Measurements from ENCODE around the gene SLC6A19.

- no peak for TF ChIP-seq POLR2A (IDR thresholded peaks at IDR 0.05)
- no peak for TF ChIP-seq CTCF (IDR thresholded peaks at IDR 0.05)
Measured at GRCh38 chr5:1259806-1260480, 58.5 kb downstream of the SLC6A19 start.

Data from prostate gland (tissue), 2 donors.